NCI-H2227 (cell line): ENCODE measurements around the gene NEUROG1.

Experiments
- DNase-seq: peaks from one replicate; lab custom pipeline; 2025; ENCODE audit not compliant: unreplicated experiment; lab: John Stamatoyannopoulos, UW

Gene NEUROG1

GRCh38 chr5:135535820-135536801 lies at the start of gene NEUROG1:
Gene NEUROG1, minus strand, starts transcription at chr5:135535964. Its CDS starts 274 bp downstream, at chr5:135535690.
- peak; percentile 70 for DNase-seq

GRCh38 chr5:135584918-135585317 lies 49.2 kb upstream of the NEUROG1 start:
- DNase-seq, result no peak

GRCh38 chr5:135584276-135584675 lies 48.5 kb upstream of the NEUROG1 start:
- no peak for DNase-seq

- DNase-seq, result no peak
These were observed 46.5 kb upstream of the NEUROG1 start for GRCh38 chr5:135582099-135582781.

GRCh38 chr5:135578685-135579341 lies 43.0 kb upstream of the NEUROG1 start, which contains the start of gene CXCL14:
Gene CXCL14, minus strand, starts transcription at chr5:135578991. Its CDS starts 213 bp downstream, at chr5:135578778.
- DNase-seq, result peak; percentile 46

- no peak for DNase-seq
These were observed 42.5 kb upstream of the NEUROG1 start for GRCh38 chr5:135578305-135578684.

- DNase-seq, result no peak
These were observed 41.7 kb upstream of the NEUROG1 start for GRCh38 chr5:135577421-135577820.

GRCh38 chr5:135576075-135576599 lies 40.4 kb upstream of the NEUROG1 start:
- no peak for DNase-seq

GRCh38 chr5:135574493-135574892 lies 38.7 kb upstream of the NEUROG1 start:
- DNase-seq, result no peak

GRCh38 chr5:135571902-135572301 lies 36.1 kb upstream of the NEUROG1 start:
- DNase-seq, result no peak

- DNase-seq, result no peak
These were observed 35.4 kb upstream of the NEUROG1 start for GRCh38 chr5:135571066-135571609.

GRCh38 chr5:135570453-135570764 lies 34.6 kb upstream of the NEUROG1 start:
- DNase-seq, result no peak

GRCh38 chr5:135569755-135570452 lies 34.1 kb upstream of the NEUROG1 start:
- peak; percentile 51 for DNase-seq

- no peak for DNase-seq
These were observed 33.2 kb upstream of the NEUROG1 start for GRCh38 chr5:135568923-135569360.

GRCh38 chr5:135568246-135568645 lies 32.5 kb upstream of the NEUROG1 start:
- no peak for DNase-seq

GRCh38 chr5:135567661-135568060 lies 31.9 kb upstream of the NEUROG1 start:
- DNase-seq, result no peak

- no peak for DNase-seq
These were observed 30.9 kb upstream of the NEUROG1 start for GRCh38 chr5:135566422-135567400.

- DNase-seq, result peak; percentile 63
These were observed 30.1 kb upstream of the NEUROG1 start for GRCh38 chr5:135565725-135566421.

GRCh38 chr5:135565266-135565665 lies 29.5 kb upstream of the NEUROG1 start:
- DNase-seq, result no peak
